IMR-90 (cell line): ENCODE results near the gene KRT74.

Experiments used
- BHLHE40 ChIP-seq: fragments of 150-350 bp; IDR thresholded peaks from 2 replicates; pipeline ENCODE4 v1.6.1; 2016; ENCODE audit warnings: mild to moderate bottlenecking, low read depth, low read length
- CEBPB ChIP-seq: IDR thresholded peaks from 2 replicates; pipeline ENCODE4 v1.6.1; 2012; ENCODE audit warnings: low read depth, low read length, improper control_type of control experiment
- CHD1 ChIP-seq: IDR thresholded peaks from 2 replicates; pipeline ENCODE4 v1.6.1; 2012; ENCODE audit warnings: low read depth, low read length, improper control_type of control experiment
- MAFK ChIP-seq: IDR thresholded peaks from 2 replicates; pipeline ENCODE4 v1.6.1; 2012; ENCODE audit warnings: low read depth, low read length, improper control_type of control experiment
- MAZ ChIP-seq: IDR thresholded peaks from 2 replicates; pipeline ENCODE4 v1.6.1; 2012; ENCODE audit warnings: low read depth, mild to moderate bottlenecking, low read length, improper control_type of control experiment, moderate library complexity, borderline replicate concordance
- NFE2L2 ChIP-seq: fragments of 150-350 bp; IDR thresholded peaks from 2 replicates; pipeline ENCODE4 v1.6.1; 2016; ENCODE audit warnings: low read depth, mild to moderate bottlenecking, low read length
- POLR2A ChIP-seq: IDR thresholded peaks from 2 replicates; pipeline ENCODE4 v1.6.1; 2012; ENCODE audit warnings: mild to moderate bottlenecking, low read depth, low read length
- RAD21 ChIP-seq: IDR thresholded peaks from 2 replicates; pipeline ENCODE4 v1.6.1; 2012; ENCODE audit warnings: low read length, improper control_type of control experiment
- RCOR1 ChIP-seq: IDR thresholded peaks from 2 replicates; pipeline ENCODE4 v1.6.1; 2012; ENCODE audit warnings: mild to moderate bottlenecking, low read length, improper control_type of control experiment; ENCODE audit not compliant: insufficient replicate concordance
- RFX5 ChIP-seq: IDR thresholded peaks from 2 replicates; pipeline ENCODE4 v1.8.0; 2012; ENCODE audit warnings: low read depth, mild to moderate bottlenecking, low read length, moderate library complexity
- SMC3 ChIP-seq: fragments of 150-350 bp; IDR thresholded peaks from 2 replicates; pipeline ENCODE4 v1.6.1; 2016; ENCODE audit warnings: low read depth, mild to moderate bottlenecking, antibody characterized with exemption, low read length, moderate library complexity
- TF ChIP-seq, protein P1 (sequence below): conservative IDR thresholded peaks from 2 replicates; pipeline ENCODE4 v1.5.1; 2012; ENCODE audit warnings: mild to moderate bottlenecking, low read depth, low read length, improper control_type of control experiment
- TF ChIP-seq, protein P2 (sequence below): fragments of 150-350 bp; IDR thresholded peaks from 2 replicates; pipeline ENCODE4 v1.6.1; 2017; ENCODE audit warnings: mild to moderate bottlenecking, antibody characterized with exemption, low read length, low read depth

DNA sequence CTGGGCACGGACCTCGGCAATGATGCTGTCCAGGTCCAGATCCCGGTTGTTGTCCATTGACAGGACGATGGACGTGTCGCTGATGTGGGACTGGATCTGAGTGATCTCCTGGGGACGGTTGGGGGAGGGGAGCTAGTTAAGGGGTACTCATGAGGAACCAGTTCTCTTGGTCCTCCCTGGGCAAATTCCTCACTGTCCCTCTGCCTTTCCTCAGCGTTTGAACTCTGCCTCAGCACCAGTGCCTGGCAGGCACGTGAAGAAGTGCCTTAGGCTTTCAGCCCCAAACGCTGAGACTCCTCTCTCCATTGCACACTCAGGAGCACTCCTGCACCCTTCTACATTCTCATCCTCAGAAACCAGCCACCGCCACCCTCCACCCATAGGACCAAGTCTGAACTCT lies 17.9 kb upstream of the KRT74 start:
- TF ChIP-seq, protein P1, sequence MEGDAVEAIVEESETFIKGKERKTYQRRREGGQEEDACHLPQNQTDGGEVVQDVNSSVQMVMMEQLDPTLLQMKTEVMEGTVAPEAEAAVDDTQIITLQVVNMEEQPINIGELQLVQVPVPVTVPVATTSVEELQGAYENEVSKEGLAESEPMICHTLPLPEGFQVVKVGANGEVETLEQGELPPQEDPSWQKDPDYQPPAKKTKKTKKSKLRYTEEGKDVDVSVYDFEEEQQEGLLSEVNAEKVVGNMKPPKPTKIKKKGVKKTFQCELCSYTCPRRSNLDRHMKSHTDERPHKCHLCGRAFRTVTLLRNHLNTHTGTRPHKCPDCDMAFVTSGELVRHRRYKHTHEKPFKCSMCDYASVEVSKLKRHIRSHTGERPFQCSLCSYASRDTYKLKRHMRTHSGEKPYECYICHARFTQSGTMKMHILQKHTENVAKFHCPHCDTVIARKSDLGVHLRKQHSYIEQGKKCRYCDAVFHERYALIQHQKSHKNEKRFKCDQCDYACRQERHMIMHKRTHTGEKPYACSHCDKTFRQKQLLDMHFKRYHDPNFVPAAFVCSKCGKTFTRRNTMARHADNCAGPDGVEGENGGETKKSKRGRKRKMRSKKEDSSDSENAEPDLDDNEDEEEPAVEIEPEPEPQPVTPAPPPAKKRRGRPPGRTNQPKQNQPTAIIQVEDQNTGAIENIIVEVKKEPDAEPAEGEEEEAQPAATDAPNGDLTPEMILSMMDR: no peak
- no peak for TF ChIP-seq POLR2A
- no peak for TF ChIP-seq RAD21
- no peak for TF ChIP-seq RCOR1
- TF ChIP-seq MAFK: no peak
- TF ChIP-seq, protein P2, sequence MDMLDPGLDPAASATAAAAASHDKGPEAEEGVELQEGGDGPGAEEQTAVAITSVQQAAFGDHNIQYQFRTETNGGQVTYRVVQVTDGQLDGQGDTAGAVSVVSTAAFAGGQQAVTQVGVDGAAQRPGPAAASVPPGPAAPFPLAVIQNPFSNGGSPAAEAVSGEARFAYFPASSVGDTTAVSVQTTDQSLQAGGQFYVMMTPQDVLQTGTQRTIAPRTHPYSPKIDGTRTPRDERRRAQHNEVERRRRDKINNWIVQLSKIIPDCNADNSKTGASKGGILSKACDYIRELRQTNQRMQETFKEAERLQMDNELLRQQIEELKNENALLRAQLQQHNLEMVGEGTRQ: no peak
- no peak for TF ChIP-seq RFX5
- no peak for TF ChIP-seq SMC3
- TF ChIP-seq CEBPB: no peak
- TF ChIP-seq BHLHE40: no peak
- TF ChIP-seq MAZ: no peak
- no peak for TF ChIP-seq CHD1
- TF ChIP-seq NFE2L2: no peak
